GM21529 (cell line): ENCODE measurements around the gene RIT2.

Experiments
- ATAC-seq: cut with Tn5 transposase; IDR thresholded peaks from one replicate; pipeline ENCODE4 v1.9.1; 2021; ENCODE audit not compliant: unreplicated experiment

Gene RIT2

GRCh38 chr18:43115076-43115921 lies at the start of gene RIT2:
RIT2 (minus strand) TSS chr18:43115685.
- no peak for ATAC-seq

GRCh38 chr18:43161528-43161927 lies 46.0 kb upstream of the RIT2 start:
- no peak for ATAC-seq

- ATAC-seq: no peak
Measured at GRCh38 chr18:43160509-43160908, 45.0 kb upstream of the RIT2 start.

GRCh38 chr18:43159926-43160325 lies 44.4 kb upstream of the RIT2 start:
- ATAC-seq: no peak

- no peak for ATAC-seq
Measured at GRCh38 chr18:43159086-43159770, 43.7 kb upstream of the RIT2 start.

- no peak for ATAC-seq
Measured at GRCh38 chr18:43158381-43158780, 42.9 kb upstream of the RIT2 start.

GRCh38 chr18:43155842-43156241 lies 40.4 kb upstream of the RIT2 start:
- ATAC-seq: no peak

GRCh38 chr18:43148231-43148630 lies 32.7 kb upstream of the RIT2 start:
- ATAC-seq: no peak

GRCh38 chr18:43141208-43141607 lies 25.7 kb upstream of the RIT2 start:
- ATAC-seq: no peak

- no peak for ATAC-seq
Measured at GRCh38 chr18:43139288-43139946, 23.9 kb upstream of the RIT2 start.

- no peak for ATAC-seq
Measured at GRCh38 chr18:43134876-43135275, 19.4 kb upstream of the RIT2 start.

- ATAC-seq: no peak
Measured at GRCh38 chr18:43130716-43131260, 15.3 kb upstream of the RIT2 start.

GRCh38 chr18:43129946-43130524 lies 14.6 kb upstream of the RIT2 start:
- no peak for ATAC-seq

GRCh38 chr18:43125471-43125870 lies 10.0 kb upstream of the RIT2 start:
- ATAC-seq: no peak

- ATAC-seq: no peak
Measured at GRCh38 chr18:43122955-43123354, 7.5 kb upstream of the RIT2 start.

- no peak for ATAC-seq
Measured at GRCh38 chr18:43116699-43117294, 1.3 kb upstream of the RIT2 start.

- no peak for ATAC-seq
Measured at GRCh38 chr18:43113220-43113895, 2.1 kb downstream of the RIT2 start.

GRCh38 chr18:43108882-43109281 lies 6.6 kb downstream of the RIT2 start:
- no peak for ATAC-seq

GRCh38 chr18:43108469-43108868 lies 7.0 kb downstream of the RIT2 start:
- no peak for ATAC-seq

GRCh38 chr18:43093646-43094045 lies 21.8 kb downstream of the RIT2 start:
- no peak for ATAC-seq
